T-helper 2 cell (primary cell): ENCODE data around the gene ITGB6.
"Not testable (repeated sequence)": the region's sequence is repeated elsewhere in the genome, so short reads cannot be mapped to it uniquely, and the experiment has no call there.

Experiments used
- DNase-seq, 5 experiments: peaks; one replicate each; pipeline versions ENCODE4 v3.0.0 to v3.0.0-alpha.2; 2012 to 2022

Gene ITGB6

GRCh38 chr2:160181146-160181836, 18.8 kb downstream of the ITGB6 start:
- DNase-seq, result peak in 1 of 5 experiments; percentile 80

- DNase-seq, result not testable (repeated sequence)
Observed at GRCh38 chr2:160180690-160181089, 19.4 kb downstream of the ITGB6 start.

DNA sequence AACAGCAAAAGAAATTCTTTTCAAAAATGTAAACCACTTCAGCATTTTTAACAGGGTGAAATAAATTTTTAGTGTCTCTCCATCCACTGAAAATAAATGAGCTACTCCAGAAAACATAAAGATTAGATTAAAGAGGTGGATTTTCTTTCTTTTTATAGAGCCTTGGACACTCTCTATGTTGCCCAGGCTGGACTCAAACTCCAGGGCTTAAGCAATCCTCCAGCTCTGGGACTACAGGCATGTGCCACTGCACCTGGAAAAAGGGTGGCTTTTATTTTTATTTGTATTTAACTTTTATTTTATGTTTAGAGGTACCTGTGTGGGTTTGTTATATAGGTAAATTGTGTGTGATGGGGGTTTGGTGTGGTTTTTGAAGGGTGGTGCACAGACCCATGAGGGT, 19.9 kb downstream of the ITGB6 start:
- no peak for DNase-seq

GRCh38 chr2:160175169-160176134, 24.6 kb downstream of the ITGB6 start:
- DNase-seq, result no peak

- DNase-seq, result no peak
Observed at GRCh38 chr2:160174322-160174721, 25.8 kb downstream of the ITGB6 start.

- DNase-seq, result no peak
Observed at GRCh38 chr2:160169988-160170387, 30.1 kb downstream of the ITGB6 start.

GRCh38 chr2:160169471-160169870, 30.6 kb downstream of the ITGB6 start:
- no peak for DNase-seq

DNA sequence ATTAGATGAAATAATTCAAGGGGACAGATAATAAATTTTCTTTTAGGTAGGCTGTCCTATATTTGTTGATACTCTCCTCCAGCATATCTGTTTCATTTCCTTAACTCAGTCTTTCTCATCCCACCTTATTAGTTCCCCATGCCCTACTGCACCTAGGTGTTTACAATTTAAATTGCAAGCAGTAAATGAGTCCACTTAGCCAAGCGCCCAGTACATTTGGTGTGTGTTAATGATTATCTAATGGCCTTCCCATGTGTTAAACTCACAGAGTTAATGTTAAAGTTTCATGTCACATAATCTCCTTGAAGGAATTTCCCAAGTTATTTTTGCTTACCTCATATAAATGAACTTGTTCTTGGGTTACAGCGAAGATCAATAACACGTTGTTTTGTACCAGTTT, 31.2 kb downstream of the ITGB6 start:
- DNase-seq, result no peak

- no peak for DNase-seq
Observed at GRCh38 chr2:160167089-160167740, 32.9 kb downstream of the ITGB6 start.

GRCh38 chr2:160165996-160166395, 34.1 kb downstream of the ITGB6 start:
- no peak for DNase-seq

DNA sequence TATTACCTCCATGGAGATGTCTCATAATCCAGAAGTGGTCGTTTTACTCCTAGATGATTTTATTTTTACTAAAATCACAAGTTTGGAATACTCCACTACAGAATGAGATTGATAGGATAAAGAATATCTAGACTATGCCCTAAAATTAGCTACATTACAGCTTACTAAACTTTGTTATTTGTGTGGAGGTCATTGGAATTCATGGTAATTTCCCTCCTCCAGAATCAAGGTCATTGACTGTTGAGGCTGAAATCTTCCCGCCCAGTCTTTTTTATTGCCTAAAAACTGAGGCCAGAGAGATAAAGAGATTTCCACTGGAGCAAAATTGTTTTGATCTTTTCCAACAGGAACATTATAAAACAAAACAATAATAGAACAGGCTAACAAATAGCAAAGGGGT, 35.0 kb downstream of the ITGB6 start:
- no peak for DNase-seq

GRCh38 chr2:160157861-160158829, 41.9 kb downstream of the ITGB6 start:
- DNase-seq, result no peak

DNA sequence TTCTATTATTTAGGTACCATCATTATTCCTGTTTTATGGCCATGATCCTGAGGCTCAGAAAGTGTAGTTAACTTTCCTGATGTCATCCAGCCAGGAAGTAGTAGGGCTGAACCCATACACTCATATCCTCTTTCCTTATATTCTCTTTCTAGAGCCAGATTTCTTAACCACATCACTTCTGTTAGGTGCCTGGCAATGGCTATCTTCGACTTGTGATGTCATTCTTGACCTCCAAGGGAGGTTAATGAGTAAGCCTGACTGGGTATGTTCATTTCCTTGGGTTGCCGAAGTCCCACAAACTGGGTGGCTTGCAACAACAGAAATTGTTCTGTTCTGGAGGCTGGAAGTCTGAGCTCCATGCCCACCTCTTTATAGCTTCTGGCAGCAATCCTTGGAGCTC, 43.4 kb downstream of the ITGB6 start:
- DNase-seq, result no peak

DNA sequence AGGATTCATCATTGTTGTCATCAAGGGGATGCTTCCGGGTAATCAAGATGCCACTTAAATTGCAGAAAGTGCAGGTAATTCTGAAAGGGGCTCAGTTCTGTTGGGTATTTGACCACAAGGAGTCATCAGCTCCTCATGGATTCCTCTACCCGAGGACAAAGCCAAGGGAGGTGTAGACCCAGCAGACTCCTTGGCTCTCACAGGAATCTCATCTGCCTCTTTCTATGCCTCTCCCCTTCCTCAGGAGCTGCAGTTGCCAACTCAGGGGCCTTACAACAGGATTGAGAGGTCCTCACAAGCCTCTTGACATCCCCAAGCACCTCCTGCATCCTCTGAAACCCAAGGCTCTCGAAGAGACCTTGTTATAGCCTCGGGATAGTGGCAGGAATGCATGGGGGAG, 44.0 kb downstream of the ITGB6 start:
- DNase-seq, result no peak

GRCh38 chr2:160148419-160148818, 51.7 kb downstream of the ITGB6 start:
- not testable (repeated sequence) for DNase-seq

DNA sequence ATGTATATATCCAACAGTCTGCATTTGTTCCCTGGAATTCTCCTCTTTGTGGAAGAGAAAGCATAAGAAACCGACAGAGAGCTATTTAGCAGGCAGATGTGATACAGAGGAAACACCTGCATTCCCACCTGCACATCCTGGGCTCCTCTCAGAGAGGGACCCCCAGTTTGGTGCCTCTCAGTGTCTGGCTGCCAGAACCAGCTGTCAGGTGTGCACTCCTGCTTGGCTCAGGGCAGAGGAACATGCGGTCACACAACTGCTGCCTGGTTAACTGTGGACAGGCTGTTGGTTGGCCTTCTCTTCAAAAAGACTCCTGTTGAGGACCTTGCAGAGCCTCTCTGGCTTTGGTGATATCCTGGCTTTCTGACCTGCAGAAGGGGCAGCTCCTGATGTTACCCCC, 54.6 kb downstream of the ITGB6 start:
- no peak for DNase-seq

- no peak for DNase-seq
Observed at GRCh38 chr2:160144280-160144990, 55.6 kb downstream of the ITGB6 start.

DNA sequence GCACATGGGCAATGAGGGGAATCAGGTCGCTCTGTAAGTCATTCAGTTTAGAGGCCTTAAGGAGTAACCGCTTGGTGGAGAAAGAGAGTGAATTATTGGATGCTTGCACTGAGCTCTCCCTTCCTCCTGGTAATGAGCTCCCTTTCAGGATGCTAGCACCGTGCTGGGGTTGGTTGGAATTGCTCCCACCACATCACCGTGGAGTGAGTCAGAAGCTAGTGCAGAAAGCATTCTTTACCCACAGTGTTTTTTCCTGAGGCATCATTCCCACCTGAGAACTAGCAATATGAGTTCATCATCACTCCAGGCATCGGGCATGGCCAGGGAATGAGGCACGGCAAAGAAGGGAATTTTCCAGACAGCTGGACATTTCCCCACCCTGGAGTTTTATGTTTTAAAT, 57.6 kb downstream of the ITGB6 start:
- DNase-seq, result no peak

DNA sequence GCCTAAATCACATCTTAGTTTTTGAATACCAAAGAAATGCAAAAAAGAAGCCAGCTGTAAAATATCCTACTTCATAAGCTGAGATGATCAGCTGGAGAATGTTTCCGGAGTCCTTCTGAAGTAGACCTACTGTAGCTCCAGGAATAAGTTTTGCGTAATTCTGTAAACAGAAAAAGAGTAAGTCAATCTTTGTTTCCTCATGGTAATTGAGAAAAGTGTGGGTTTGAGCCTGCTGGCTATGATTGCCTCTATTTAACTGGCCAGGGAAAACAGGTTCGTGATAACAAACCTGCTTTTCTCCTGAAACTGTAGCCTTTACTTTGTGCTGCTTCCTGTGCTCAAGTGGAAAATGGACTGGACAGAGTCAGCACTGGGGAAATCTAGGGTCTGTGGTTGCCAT, 58.2 kb downstream of the ITGB6 start:
- DNase-seq, result no peak

- DNase-seq, result no peak
Observed at GRCh38 chr2:160141419-160141818, 58.7 kb downstream of the ITGB6 start.

GRCh38 chr2:160140471-160140870, 59.6 kb downstream of the ITGB6 start:
- no peak for DNase-seq

DNA sequence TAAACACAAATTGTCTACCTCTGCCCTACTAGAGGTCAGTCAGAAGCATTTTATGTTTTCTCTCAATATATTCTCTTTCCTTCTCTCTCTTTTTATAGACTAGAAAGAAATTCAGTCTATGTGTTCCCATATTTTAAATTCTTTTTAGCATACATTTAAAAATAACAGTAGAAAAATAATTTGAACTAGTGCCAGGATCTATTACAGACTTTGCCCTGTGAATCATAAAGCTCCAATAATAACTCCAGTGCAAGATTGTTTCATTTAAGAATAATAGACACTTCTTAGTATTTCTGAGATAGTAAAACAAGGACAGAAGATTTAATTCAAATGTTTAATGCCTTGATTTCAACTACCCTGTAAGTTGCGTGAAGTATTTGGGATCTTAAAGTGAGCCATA, 60.1 kb downstream of the ITGB6 start:
- DNase-seq, result no peak
